ENCODE measurements around the gene HOATZ.

- TF ChIP-seq CTCF (IDR thresholded peaks at IDR 0.05; ENCODE audit: insufficient read depth, low read depth, low read length) (no peak), EZH2 (IDR thresholded peaks at IDR 0.05; ENCODE audit: insufficient read depth, low read length) (no peak)
These were observed 24.0 kb downstream of the HOATZ start for GRCh38 chr11:111538407-111539114.

Measured in astrocyte (in vitro differentiated cells and primary cell).